Frontal cortex (tissue), 4 donors: ENCODE results near the gene KCNQ1. TPM values are rescaled to one million over a fixed set of nuclear protein-coding genes. Genes with fewer than 3 reads are reported as not detected.
A peak's percentile ranks its signal among the peaks of the same experiment; 100 is the strongest.

Experiments used
- DNase-seq, 2 donors: peaks; one replicate each; pipeline ENCODE4 v3.0.0; 2012; ENCODE audit warnings: low spot score in 2 of 2
- FAIRE-seq: peaks from 2 replicates; lab custom pipeline; 2012; peaks lifted over from hg19 to GRCh38; lab: Jason Lieb, UNC
- total RNA-seq: library from RNA; depleted of rRNA; stranded (reverse); fragments of >200 nt; gene quantifications from one replicate; pipeline ENCODE4 v1.2.3, GENCODE V29; 2014
- donor health status: control.
- donor health status: control.
- donor health status: control.

Gene KCNQ1
- total RNA-seq, 1 donor from 2014 or later = under 0.01 TPM

- no peak for FAIRE-seq
- DNase-seq = no peak
Measured at GRCh38 chr11:2810411-2811205, 365.8 kb downstream of the KCNQ1 start.

DNA sequence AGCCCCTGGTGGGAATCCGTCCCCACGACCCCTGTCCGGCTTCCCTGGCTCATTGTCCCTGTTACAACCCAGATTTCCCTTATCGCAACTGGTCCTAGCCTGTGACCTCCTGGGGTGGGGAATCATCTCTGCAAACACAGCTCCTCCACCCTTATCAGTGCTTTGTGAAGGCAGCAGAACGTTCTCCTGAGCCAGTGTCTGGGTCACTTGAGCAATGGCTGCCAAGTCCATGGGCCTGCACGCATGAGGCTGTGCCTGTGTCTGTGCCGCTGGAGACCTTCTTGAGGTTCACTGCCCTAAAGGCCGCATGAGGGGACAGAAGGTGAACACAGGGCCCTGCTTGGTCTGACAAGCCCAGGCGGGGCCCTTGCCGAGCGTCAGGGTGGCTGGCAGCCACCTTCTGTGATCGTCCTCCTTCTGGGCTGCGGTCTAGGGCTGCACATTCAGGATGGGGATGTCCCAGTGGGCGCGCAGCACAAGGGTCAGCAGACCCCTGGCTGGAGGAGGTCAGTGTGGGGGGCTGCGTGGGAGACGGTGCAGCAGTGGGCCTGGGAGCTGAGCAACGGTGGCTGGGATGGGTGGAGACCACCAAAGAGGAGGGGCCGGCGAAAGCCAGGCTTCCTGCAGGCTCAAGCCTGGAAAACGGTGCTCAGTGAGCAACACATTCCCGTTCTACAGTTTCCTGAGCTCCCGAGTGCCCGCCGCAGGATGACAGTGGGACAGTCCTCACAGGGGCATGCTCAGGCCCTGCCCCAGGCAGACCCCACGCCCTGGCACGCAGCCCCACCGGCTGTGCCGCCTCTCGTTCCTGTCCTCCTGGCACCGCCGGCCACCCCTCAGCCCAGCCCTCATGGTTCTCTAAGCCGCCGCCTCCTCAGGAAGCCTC is 366.6 kb downstream of the KCNQ1 start:
- DNase-seq = no peak
- no peak for FAIRE-seq

DNA sequence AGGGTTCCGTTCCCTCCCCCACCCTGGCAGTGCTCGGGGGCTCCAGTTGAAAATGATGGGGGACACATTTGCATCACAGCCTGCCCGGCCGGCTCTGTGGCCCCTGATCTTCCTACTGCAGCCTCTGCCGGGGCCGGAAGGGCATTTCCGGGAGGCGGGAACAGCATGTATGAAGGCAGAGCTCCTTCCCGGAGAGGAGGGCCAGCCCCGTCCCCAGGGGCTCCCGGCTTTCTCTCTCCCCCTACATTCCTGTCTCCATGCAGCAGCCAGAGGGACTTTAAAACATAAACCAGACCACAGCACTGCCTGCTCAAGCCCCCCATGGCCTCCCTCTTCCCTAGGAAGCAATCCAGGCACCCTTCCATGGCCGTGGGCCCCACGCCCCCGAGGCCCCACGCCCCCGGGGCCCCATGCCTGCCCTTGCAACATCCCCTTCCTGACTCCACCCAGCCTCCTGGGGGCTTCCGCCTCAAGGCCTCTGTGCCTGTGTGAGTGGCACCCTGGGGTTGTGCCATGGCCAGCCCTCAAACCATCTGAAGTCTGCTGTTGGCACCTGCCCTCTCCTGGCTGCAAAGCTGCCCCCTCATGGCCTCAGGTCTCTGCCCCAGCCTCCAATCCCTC is 367.7 kb downstream of the KCNQ1 start:
- DNase-seq = no peak

DNA sequence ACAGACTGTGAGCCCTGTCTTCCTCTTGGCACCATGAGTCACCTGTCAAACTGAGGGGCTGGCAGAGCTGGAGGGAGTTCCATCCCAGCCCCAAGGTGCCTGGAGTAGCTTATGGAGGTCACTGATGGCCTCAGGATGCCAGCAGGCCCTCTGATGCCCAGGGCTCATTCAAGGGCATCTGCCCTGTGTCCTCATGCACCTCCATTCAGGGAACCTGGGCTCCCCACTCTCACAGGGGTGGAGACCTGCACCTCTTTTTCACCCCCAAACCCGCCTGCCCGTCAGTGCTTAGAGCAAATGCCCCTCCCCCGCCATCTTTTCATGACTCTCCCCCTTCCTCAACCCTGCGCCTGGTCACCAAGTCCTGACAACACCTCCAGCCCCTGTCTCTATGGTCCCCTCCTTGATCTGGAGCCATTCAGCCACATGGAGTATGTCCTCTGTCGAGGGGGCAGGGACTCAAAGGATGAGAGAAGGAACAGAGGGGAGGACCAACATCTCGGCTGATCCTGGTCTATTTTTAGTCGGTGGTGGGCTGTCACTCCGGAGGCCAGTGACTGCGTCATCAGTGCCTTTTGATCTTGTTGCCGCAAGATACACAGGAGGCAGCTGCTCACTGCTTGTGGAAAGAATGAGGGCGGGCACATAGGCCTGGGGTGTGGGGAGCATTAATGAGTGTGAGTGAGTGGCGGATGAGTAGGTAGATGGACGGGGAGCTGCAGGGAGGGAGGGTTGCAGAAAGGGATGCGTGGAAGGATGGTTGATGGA is 368.5 kb downstream of the KCNQ1 start:
- no peak for DNase-seq
- no peak for FAIRE-seq

More for the DNA sequence above, 367.7 kb downstream of the KCNQ1 start:
- no peak for FAIRE-seq

- no peak for DNase-seq
- FAIRE-seq = no peak
Measured at GRCh38 chr11:2813968-2814367, 369.2 kb downstream of the KCNQ1 start.

GRCh38 chr11:2814751-2815150 is 369.9 kb downstream of the KCNQ1 start:
- no peak for DNase-seq
- FAIRE-seq = no peak

DNA sequence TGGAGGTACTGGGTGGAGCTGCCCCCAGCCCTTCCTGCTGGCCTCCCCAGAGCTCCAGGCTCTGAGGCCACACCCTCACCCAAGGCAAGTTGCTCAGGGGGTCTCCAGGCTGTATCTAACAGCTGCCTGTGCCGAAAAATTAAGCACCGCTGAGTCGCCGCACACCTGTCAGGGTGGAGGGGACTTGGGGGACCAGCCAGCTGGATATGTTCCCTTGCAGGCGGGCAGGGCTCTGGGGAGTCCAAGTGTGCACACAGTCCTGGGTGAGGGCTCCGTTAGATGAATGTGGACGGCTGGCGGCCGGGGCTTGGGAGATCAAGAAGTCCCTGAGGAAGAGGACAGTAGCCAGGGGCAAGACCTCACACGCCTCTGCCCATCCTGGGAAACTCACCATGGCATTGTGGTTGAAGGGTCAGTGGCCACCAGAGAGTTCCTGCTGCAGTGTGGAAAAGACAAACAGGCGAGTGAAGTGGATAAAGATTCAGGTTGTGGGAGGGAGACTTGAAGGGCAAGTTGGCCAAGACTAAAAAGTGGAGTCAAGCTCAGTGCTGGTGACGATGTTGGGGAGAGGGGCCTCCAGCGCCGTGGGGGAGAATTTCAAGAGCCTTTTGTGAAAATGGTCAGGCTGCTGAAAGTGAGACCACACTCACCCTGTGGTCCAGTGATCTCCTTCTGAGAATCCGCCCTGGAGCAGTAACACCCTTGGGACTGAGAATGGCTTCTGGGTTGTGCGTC is 371.1 kb downstream of the KCNQ1 start:
- FAIRE-seq (no peak), DNase-seq (no peak)

DNA sequence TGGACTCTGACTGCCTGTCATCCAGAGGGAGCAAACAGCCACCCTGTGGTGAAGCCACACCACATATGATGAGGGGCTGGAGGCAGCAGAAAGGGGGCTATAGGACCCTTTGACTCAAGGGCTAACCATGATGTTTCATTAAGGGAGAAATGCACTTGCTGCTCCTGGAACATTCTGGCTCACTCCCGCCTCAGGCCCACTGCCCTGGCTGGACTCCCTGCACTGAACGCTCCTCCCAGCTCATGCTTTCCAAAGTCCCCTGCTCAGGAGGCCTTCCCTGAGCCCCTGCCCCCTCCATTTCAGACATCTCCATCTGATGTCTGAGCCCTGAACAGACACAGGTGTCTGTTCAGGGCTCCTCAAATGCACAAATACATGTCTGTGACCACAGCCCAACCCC is 371.7 kb downstream of the KCNQ1 start:
- FAIRE-seq (no peak), DNase-seq (no peak)

DNA sequence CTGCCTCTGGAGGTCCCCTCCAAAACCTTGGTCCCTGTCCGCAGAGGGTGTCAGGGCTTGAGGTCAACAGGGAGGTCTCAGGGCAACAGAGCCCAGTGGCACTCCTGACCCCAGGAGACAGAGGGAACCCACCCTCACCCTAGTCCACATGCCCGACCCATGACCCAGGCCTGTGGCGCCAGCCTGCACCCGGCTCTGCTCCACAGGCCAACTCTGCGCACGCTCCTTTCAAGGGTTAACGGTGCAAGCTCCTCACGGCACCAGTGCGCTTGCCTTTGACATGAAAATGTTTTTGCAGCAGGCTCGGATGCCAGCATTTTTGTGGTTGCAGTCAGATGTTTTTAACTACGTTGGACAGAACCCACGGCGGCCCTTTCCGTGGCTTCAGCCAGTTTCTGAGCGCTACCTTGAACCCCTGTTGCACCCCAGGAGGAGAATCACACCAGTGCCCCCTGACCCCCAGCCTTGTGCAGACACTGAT is 372.2 kb downstream of the KCNQ1 start:
- DNase-seq (no peak), FAIRE-seq (no peak)

GRCh38 chr11:2817431-2817830 is 372.6 kb downstream of the KCNQ1 start:
- no peak for FAIRE-seq
- no peak for DNase-seq

GRCh38 chr11:2818021-2818420 is 373.2 kb downstream of the KCNQ1 start:
- no peak for FAIRE-seq
- no peak for DNase-seq

- FAIRE-seq (no peak), DNase-seq (no peak)
Measured at GRCh38 chr11:2818503-2818902, 373.7 kb downstream of the KCNQ1 start.

DNA sequence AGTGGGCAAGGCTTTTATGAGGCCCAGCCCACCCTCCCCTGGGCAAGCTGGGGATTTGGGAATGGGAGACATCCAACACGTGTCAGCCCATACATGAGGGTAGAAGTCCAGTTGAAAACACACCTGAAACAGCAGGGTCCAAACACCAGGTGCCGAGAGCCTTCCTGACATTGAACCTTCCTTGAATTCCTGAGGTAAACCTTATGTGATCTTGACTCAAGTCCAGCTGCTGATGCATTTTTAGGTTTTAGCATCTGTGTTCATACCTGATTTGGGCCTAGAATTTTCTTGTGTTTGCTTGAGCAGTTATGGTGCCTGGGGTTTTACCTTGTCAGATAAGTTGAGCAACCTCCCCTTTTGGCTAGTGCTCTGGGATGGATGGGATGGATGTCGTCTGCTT is 374.5 kb downstream of the KCNQ1 start:
- DNase-seq = no peak
- no peak for FAIRE-seq

- FAIRE-seq (no peak), DNase-seq (no peak)
Measured at GRCh38 chr11:2820976-2821375, 376.2 kb downstream of the KCNQ1 start.

- DNase-seq (no peak), FAIRE-seq (no peak)
Measured at GRCh38 chr11:2821891-2822290, 377.1 kb downstream of the KCNQ1 start.

- no peak for FAIRE-seq
- no peak for DNase-seq
Measured at GRCh38 chr11:2824851-2825250, 380.0 kb downstream of the KCNQ1 start.

- DNase-seq = no peak
- no peak for FAIRE-seq
Measured at GRCh38 chr11:2825261-2825888, 380.6 kb downstream of the KCNQ1 start.

DNA sequence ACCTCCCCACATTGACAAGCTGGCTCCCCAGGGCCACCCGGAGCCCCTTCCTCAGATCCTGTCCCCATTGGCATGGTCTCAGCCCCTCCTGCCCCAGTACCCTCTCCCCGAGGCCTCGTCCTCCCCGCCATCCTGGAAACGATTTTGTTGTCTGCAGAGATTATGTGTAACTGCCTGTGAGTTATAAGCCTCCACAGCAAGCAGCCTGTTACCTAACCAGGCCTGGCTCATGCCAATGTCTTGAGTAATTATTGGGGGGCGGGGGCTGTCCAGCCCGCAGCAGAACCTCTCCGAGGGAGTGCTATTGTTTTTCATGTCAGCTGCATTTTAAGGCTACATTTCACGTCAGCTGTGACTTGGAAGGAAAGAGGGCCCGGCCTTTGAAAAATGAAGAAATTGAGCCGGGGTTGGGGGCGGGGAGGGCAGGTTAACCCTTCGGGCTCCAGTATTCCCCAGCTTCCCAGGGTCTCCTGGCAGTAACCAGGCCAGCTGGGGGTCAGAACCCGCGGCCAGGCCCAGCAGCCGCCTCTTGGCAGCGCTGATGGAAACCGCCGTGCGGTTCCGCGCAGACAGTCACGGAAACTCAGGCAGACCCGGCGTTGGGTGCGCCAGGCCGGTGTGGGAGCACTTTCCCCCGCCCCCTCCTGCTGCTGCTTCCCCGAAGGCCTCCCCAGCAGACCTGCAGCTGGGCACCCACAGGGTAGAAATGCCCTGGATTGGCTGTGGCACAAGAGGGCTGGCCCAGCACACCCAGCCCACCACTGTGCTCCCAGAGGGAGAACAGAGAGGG is 381.3 kb downstream of the KCNQ1 start:
- no peak for FAIRE-seq
- DNase-seq = peak in 1 of 2 donors; percentile 60
